HTERT RPE-1 (cell line): ENCODE results near the gene OR2AG2.
"Not testable (repeated sequence)": the region's sequence is repeated elsewhere in the genome, so short reads cannot be mapped to it uniquely, and the experiment has no call there.

Experiments
- in situ Hi-C: fragments of 300-500 bp; cut with MboI; formaldehyde crosslinking; loops from 4 replicates; pipeline ENCODE4 v1.14.3; 2020; ENCODE audit warnings: low sequenced_read_pairs

The OR2AG2 gene, protein sequence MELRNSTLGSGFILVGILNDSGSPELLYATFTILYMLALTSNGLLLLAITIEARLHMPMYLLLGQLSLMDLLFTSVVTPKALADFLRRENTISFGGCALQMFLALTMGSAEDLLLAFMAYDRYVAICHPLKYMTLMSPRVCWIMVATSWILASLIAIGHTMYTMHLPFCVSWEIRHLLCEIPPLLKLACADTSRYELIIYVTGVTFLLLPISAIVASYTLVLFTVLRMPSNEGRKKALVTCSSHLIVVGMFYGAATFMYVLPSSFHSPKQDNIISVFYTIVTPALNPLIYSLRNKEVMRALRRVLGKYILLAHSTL

DNA sequence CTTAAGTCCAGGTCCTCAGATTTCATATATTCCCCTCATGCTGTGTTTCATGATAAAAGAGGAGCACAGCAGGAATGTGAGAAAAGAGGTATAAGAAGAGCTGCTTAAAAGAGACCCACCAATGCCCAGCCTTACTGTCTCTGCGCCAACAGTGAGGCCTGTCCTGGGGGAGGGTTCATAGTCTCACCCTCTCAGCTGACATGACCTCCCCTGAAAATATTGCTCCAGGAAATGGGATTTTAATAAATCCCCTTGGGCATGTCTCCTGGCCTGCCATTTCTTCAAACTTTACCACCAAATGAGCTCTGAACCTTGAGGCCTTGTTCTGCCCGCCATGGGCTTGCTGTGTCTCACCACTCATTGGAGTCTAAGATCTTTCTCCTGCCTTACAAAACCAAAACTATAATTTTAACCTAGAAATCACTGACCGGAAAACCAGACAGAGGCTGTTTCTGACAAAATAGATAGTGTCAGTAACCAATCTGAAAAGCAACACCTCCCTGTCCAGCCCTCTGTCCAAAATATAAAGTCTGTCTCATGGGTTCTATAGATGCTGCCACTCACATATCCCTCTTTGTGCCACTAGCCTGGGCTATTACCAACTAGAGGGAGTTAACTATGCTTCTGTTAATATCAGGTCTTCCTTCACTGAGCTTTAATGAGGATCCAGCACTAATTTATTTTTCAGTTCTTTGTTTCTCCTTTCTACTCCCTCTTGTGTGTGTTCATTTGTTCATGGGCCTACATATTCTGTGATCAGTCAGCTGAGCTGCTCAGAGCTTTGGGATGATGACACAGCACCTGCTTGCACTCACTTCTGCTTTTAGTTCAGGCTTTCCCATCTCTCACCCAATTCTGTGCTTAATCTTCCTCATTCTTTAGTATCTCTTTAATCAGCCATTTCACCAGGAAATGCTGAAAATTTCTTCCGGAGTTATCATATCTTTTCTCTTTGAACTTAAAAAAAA, at the start of gene OR2AG2:
Gene OR2AG2 (minus strand): TSS at position 51 of the 968 bp plus-strand sequence. CDS start 3,019 bp downstream, outside the sequence.
- in situ Hi-C loops: no loop called here

DNA sequence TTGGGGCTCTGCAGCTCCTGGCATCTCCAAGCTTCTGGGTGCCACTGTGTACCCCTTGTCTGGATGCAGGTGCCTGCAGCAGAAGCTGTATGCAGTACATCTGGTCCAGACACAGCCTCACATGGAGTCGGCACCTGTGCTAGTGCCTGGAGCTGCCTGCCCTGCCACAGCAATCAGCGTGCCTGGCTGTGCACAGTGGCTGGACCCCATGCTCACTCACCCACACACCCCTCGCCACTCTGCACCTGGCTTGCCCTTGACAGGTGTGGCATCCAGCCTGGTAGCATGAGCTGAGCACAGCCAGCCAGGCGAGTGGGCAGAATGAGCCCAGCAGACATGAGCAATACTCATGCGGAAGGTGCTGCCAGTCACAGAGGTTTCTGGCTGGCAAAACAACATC, 47.2 kb upstream of the OR2AG2 start:
- in situ Hi-C loops: no loop called here

DNA sequence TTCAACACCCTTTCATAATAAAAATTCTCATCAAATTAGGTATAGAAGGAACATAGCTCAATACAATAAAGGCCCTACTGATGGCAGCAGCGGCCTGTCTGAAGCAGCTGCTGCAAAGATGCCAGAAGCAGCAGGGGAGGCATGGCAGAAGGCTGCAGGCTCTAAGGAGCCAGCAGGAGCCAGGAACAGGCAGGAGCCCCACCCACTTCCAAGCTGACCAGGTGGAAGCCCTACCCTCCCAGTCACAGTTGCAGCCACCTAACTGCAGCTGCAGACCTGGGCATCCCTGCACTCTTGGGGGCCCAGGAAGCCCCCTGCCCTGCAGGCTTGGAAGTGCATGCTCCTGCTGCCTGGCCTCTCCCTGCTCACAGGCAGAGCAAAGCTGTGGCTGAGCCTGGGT, 45.9 kb upstream of the OR2AG2 start:
- in situ Hi-C loops: no loop called here

DNA sequence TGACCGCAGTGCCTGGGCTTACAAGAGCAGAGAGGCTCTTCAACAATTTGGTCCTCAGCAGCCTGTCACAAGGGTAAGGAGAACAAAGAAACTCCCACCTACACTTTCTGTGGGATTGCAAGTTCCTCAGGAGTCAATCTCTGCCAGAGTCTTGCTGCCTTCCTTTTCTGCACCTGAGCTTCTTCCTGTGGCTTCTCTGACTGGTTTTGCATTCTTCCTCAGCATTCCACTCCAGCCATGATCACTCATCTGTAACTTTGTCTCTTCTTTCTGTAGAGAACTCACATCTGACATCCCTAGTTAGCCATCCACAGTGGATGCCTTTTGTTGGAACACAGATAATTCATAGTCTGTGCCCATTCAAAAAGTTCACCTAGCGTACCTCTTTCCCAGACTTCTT, 41.9 kb upstream of the OR2AG2 start:
- in situ Hi-C loops: no loop called here

DNA sequence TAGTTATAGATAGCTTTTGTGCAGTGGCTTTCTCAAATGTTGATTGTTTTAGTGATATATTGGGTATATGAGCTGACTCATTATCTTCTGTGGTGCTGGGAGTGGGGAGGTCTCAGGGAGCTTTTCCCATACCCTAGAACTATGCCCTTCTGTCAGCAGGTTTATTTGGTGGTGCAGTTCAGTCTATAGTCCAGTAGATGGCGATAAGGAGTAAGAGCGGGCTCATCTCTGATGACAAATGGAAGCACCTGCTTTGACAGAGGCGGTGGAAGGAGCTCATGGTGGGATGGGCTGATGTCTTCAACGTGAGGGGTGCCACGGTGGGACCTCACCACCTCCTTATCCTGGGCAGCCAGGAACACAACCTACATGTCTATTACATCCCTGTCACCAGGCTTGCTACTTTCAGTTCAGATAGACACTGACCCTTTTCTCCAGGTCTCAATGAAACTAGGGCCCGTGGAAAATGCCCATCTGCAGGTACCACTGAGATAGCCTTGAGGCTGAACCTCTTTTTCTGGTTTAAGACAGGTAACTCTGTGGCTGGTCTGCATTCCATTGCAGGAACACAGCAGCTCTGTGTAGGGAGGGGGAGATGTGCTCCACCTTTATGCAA, 40.7 kb upstream of the OR2AG2 start:
- in situ Hi-C loops: no loop called here

DNA sequence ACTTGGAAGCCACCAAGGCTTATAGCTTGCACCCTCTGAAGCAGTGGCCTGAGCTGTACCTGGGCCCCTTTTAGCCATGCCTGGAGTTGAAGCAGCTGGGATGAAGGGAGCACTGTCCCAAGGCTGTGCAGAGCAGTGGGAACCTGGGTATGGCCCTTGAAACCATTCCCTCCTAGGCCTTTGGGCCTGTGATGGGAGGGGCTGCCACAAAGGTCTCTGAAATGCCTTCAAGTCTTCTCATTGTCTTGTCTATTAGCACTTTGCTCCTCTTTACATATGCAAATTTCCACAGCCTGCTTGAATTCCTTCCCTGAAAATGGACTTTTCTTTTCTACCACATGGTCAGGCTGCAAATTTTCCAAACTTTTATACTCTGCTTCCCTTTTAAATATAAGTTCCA, 29.3 kb upstream of the OR2AG2 start:
- in situ Hi-C loops: not testable (repeated sequence)

DNA sequence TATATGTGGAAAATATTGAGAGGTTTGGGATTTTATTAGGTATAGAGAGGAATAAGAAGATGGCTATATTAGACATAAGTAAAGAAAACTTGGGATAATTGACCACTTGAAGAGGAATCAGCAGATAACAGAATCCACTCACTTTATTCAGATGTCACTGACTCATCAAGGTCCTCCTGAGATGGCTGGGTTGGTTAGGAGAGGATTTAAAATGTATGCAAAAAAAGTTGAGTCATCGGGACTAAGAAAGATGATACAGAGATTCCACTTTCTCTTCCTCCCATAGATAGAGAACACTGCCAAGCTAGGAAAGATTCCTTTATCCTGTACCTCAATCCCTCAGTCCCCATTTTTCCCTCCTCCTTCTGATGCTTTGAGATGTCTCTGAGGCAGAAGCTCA, 27.6 kb upstream of the OR2AG2 start, which contains the start of gene OR6A2:
Gene OR6A2 (minus strand): TSS at position 288 of the 400 bp plus-strand sequence. CDS start 3,981 bp downstream, outside the sequence.
- in situ Hi-C loops: no loop called here

DNA sequence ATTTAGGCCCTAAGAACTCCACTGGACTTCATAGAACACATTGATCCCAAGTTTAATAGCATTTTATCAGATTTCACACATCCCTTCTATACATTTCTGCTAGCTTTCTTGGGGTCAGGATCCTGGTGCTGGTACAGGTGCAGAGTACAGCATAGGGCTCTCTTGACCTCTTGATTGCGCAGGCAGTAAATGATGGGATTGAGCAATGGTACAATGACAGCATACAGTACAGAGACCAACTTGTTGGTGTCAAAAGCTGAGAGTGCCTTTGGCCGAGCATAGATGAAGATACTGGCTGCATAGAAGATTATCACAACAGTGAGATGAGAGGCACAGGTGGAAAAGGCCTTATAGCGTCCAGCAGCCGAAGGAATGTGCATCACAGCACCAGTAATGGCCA, 22.9 kb upstream of the OR2AG2 start:
- in situ Hi-C loops: no loop called here

DNA sequence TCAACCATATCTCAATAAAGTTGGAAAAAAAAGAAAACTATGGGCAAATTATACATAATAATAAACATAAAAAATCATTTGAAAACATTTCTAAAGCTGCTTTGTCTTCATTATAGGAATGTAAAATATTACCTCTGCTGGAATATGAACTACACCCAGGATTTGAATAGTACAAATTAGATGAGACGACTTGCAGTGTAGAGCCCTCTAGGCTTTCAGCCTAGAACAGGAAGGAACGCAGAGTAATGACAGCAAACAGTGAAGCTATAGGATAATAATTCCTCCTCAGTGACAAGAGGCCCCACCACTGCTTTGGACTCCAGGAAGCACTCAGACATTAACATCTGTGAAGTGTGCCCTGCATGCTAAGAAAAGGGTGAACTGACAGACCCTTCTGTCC, 18.8 kb upstream of the OR2AG2 start:
- in situ Hi-C loops: no loop called here

DNA sequence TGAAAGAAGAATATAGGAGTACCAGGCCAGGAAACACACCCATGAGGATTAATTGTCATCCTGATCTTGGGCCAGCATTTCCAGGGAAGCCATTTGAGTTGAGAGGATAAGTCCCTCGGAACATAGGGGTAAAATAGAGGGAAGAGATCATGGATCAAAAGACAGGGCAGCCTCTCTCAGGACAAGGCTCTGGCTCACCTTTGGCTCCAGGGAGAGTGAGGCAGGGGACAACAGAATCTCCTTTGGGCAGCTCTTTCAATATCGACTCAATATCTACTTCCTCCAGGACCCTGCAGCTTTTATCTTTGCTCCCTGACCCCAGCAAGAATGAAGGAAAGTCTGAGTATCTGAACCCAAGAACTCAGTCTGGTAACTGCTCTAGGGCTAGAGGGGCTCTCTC, 10.9 kb upstream of the OR2AG2 start, which contains the start of gene OR2AG1:
Gene OR2AG1 (plus strand): TSS at position 301 of the 400 bp plus-strand sequence. CDS start 2,018 bp downstream, outside the sequence.
- in situ Hi-C loops: no loop called here

DNA sequence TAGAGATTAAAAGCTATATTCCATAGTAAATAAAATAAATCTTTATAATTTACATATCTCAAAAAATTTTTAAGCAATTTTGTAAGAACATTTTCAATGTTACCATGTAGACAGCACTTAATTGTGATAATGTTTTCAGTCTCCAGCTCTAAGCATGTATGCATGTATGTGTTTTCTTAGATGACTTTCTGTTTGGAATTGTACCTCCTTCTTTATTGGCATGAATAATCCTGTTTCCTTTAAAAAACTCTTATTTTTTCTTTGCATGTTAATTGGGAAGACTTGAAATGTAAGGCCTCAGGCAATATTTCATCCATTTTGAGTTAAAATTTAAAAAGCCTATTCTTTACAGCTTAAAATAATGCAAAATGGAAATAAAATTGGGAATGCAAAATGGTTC, 9.1 kb upstream of the OR2AG2 start:
- in situ Hi-C loops: no loop called here

DNA sequence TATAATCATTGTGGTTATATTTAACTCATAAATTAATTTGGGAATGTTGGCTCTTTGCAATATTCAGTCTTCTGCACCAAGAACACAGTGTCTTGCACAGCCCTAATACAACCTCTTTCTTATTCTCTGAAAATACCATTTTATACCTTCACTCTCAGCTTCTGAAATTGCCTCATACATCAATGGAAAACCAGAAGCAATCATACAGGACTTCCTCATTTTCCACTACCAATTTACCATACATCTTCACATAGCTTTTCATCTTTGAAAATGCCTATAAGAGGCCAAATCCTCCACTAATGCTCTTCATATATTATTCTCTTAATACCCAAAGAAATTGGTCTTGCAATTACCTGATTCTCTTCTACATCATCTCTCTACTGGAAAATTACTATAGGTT, 6.7 kb upstream of the OR2AG2 start:
- in situ Hi-C loops: no loop called here

DNA sequence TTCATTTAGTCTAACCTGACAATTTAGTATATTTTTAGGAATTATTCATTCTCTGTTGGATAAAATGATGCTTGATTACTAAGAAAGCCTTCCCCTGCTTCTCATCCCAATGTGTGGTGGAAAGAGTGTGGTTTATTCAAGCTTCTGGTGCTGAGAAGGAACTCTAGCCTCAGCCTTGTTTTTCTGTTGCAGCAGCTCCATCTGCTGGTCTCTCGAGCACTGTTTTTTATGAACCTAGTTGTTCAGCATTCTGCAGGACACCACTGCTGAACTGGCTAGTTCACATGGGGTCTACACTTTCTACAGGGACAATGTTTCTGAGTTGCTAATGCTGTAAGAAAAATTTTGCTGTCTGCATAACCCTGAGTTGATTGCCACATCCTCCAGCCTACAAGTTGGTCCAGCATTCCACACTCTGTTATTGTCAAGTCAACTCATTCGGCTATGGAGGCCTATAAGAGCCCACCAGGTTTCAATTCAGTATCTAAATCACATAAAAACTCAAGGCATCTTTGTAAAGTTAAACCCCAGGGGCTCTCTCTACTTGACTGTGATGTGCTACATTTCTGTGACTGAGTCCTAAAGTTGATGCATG, 14.3 kb downstream of the OR2AG2 start:
- in situ Hi-C loops: no loop called here

DNA sequence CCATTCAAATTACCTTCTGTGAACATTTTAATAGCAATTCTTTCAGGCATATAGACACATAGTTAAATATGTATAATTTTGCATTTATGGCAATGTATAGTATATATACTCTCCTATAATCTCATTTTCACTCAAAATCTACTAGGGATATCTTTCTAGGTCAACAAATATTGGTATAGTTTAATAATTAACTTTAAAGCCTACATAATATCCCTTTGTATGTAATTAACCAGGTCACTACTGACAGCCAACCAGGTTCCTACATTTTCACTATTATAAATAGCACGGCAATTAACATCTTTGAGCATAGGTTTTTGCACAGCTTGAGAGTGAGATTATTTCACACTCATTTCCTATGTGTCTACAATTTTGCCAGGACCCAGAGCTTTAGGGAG, 15.8 kb downstream of the OR2AG2 start:
- in situ Hi-C loops: no loop called here

DNA sequence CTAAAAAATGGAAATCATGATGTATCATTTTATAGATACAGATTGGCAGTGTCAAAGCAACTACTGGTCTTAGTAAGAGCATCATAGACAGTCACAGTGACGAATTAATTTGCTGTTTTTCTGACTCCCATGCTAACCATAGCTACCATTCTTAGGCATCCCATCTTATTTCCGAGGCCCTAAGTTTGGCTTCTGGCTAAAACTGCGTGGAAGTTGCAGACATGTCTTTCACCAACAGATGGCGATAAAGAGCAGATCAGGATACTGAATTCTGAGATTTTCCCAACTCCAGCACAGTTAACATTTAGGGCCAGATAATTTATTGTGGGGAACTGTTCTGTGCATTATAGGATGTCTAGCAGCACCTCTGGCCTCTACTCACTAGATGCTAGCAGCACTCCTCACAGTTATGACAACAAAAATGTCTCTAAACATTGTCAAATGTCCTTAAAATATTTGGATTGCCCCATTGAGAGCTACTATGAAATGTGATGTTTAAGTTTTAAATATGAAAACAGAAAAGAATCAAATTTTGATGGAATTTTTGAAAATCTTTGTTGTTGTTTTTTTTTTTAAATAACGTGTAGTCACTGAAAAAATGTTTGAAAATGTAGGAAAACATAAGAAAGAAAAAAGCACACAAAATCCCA, 16.3 kb downstream of the OR2AG2 start:
- in situ Hi-C loops: no loop called here

DNA sequence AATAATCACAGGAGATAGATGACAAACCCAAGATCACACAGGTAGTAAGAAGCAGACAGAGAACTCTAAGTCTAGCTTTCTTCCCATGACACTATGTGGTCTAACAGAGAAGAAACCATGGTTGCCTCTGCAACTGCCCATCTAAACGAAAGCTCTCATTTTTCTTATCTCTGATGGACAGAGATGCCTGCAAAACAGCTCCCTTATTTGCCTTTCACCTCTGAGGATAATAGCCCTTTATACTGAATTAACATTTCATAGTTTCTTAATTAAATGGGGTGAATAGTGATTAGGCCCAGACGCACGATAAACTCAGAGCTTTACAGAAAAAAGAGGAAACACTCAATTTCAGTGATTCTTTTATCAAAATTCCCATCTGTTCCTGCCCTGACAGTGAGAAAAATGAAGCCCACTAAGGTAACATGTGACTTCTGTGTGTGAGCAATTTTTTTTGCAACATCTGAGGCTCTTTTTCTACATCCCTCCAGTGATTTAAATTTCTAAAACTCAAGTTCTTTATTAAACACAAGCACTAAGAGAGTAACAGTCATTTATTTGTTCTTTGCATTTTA, 24.6 kb downstream of the OR2AG2 start:
- in situ Hi-C loops: no loop called here

DNA sequence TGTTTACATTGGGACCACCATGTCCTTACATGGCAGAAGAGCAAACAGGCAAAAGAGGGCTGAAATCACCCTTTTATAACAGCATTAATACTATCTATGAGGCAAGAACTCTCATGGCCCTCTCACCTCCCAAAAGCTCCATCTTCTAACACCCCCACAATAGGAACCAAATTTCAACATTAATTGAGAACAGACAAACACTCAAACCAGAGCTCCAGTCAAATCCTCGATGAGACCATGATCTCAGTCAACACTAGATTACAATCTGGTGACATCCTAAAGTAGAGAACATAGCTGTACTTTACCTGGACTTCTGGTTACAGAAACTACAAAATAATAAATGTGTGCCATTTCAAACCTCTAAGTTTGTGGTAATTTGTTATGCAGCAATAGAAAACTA, 25.1 kb downstream of the OR2AG2 start:
- in situ Hi-C loops: no loop called here

DNA sequence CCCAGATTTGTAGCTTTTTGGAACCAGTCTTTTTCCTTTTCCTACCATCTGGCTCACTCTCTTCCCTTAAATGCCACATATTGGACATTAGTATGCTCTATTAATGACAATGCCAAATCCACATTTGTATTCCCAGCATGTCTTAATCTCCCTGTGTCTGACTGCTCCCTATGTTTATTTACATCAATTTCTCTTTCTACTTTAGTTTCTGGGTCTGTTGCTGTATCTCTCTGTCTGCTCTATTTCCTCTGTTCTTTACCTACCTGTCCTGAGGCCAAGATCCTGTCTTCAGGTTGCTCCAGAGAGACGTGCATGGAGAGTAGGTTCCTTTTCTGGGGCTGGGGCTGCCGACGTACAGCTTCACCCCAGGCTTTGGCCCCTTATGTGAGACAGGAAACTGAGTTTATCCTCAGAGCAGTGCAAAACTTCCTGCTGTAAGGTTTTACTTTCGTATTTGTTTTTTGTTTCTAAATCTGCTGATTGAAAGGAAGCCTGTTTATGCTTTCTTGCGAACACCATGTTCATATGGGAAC, 25.6 kb downstream of the OR2AG2 start:
- in situ Hi-C loops: no loop called here

DNA sequence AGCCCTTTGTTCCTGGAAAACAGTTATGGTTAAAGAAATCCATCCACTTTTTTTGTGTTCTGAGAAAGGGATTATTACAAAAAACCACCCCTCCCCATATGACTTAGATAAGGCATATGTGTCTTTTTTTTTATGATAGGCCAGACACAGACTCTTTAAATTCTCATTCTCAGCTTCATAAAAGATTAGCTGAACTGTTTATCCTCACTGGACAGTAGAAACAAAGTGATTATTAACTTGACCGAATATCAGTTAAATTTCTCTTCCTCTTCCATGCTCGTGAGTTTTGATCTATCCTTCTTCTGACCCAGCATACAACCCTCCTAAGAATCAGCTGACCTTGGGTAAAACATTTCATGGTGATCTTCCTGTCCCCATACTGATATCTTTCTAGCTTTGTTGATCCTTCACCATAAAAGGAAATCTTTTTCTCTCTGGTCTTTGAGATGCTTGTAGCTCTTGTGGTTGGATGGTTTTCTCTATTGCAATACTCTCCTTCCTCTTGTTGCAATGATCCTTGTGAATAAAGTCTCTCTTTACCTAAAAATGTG, 26.2 kb downstream of the OR2AG2 start:
- in situ Hi-C loops: no loop called here

DNA sequence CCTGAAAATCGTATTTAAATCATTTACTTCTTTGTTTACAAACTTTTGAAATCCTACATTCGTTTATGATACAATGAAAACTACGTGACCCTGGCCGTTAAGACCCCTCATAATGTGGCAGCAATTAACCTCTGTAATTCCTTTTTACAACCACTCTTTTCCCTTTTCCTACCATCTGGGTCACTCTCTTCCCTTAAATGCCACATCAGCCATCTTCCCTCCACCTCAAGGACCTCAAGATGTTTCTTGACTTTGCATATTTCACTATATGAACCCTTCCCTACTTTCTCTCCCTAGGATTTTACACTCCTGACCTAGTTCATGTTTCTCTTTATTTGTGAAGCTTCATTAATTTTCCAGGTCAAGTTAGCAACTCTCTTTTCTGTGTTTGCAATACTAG, 26.8 kb downstream of the OR2AG2 start:
- in situ Hi-C loops: no loop called here
